ENCODE measurements around the gene BCOR.

GRCh38 chrX:40121618-40122017 is 23.9 kb upstream of the BCOR start:
- TF ChIP-seq CTCF (IDR thresholded peaks at IDR 0.05) = no peak
- TF ChIP-seq POLR2A (IDR thresholded peaks at IDR 0.05) = no peak

Data from heart left ventricle (tissue), 13 donors.